Mucosa of rectum (tissue), 2 donors: ENCODE results near the gene IGFLR1.

Experiments
- H3K27ac ChIP-seq, 2 donors: one replicate each; pipeline ENCODE4 v1.7.0; 2013; ENCODE audit warnings: inconsistent platforms in 2 of 2, low read depth in 2 of 2, low read length in 2 of 2
- H3K27me3 ChIP-seq, 2 donors: one replicate each; pipeline ENCODE4 v1.7.0; 2013; ENCODE audit warnings: low read length in 2 of 2; ENCODE audit not compliant: control insufficient read depth in 2 of 2, insufficient read depth in 2 of 2
- H3K36me3 ChIP-seq, 2 donors: one replicate each; pipeline ENCODE4 v1.7.0; 2013; ENCODE audit warnings: low read length in 2 of 2; ENCODE audit not compliant: control insufficient read depth in 2 of 2, insufficient read depth in 2 of 2
- H3K4me1 ChIP-seq, 2 donors: one replicate each; pipeline ENCODE4 v1.7.0; 2013; ENCODE audit warnings: low read length in 2 of 2, mild to moderate bottlenecking in 1 of 2; ENCODE audit not compliant: control insufficient read depth in 2 of 2, insufficient read depth in 2 of 2
- H3K4me3 ChIP-seq, 2 donors: one replicate each; pipeline ENCODE4 v1.7.0; 2013; ENCODE audit warnings: low read length in 2 of 2
- H3K9ac ChIP-seq, 2 donors: one replicate each; pipeline ENCODE4 v1.7.0; 2013; ENCODE audit warnings: low read length in 2 of 2, low read depth in 1 of 2, mild to moderate bottlenecking in 1 of 2
- H3K9me3 ChIP-seq, 2 donors: one replicate each; pipeline ENCODE4 v1.7.0; 2013; ENCODE audit warnings: low read length in 2 of 2; ENCODE audit not compliant: control insufficient read depth in 2 of 2
- donor health status: healthy.
- donor health status: Normal muscosa, but diverticular disease.

The IGFLR1 gene

GRCh38 chr19:35746531-35746930 lies 4.3 kb upstream of the IGFLR1 start:
- H3K4me1 ChIP-seq: peaks cover 24 to 27% of the 10 kb centered on the region in 2 donors
- no peaks in the 10 kb centered on the region for H3K9me3 ChIP-seq
- H3K36me3 ChIP-seq: peaks cover 3 to 4% of the 10 kb centered on the region in 2 donors
- no peaks in the 10 kb centered on the region for H3K27me3 ChIP-seq
- peak overlapping the region; percentile 1 to 96 for H3K4me3 ChIP-seq
- no peak overlapping the region for H3K9ac ChIP-seq
- no peak overlapping the region for H3K27ac ChIP-seq

DNA sequence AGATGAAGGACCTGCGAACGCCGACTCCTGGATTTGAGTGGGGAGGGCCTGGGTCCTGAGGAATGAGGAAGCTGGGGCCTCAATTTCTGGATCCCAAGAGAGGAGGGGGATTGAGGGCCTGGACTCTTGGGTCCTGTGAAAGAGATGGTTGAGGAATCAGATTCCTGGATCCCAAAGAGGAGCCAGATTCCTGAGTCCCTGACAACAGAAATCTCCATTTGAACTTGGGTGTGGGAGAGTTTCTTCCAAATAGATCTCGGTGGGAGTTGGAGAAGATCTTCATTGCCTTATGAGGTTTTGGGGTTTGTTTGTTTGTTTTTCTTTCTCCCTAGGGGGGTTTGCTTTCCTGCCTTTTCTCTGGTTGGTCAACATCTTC lies 3.8 kb upstream of the IGFLR1 start:
- peak overlapping the region; percentile 99 to 100 for H3K27ac ChIP-seq
- H3K9me3 ChIP-seq: no peaks in the 10 kb centered on the region
- H3K4me3 ChIP-seq: peak overlapping the region; percentile 90 to 96
- peaks cover 3 to 4% of the 10 kb centered on the region in 2 donors for H3K36me3 ChIP-seq
- H3K4me1 ChIP-seq: peaks cover 25 to 28% of the 10 kb centered on the region in 2 donors
- H3K27me3 ChIP-seq: no peaks in the 10 kb centered on the region
- peak overlapping the region; percentile 76 to 94 for H3K9ac ChIP-seq

GRCh38 chr19:35745328-35746086 lies 3.3 kb upstream of the IGFLR1 start, which contains the start of the genes PSENEN and U2AF1L4:
Gene PSENEN (plus strand): TSS chr19:35745651. CDS start chr19:35745931, 280 bp downstream.
Gene U2AF1L4 (minus strand): TSS chr19:35745418. CDS start chr19:35745391, 27 bp downstream.
- peak within 1 kb of the TSS; percentile 99 to 100 for H3K27ac ChIP-seq
- H3K36me3 ChIP-seq: peaks cover 3 to 4% of the 10 kb centered on the region in 2 donors
- peak within 1 kb of the TSS; percentile 80 to 94 for H3K9ac ChIP-seq
- no peaks in the 10 kb centered on the region for H3K9me3 ChIP-seq
- H3K4me1 ChIP-seq: peaks cover 27 to 30% of the 10 kb centered on the region in 2 donors
- no peaks in the 10 kb centered on the region for H3K27me3 ChIP-seq
- peak within 1 kb of the TSS; percentile 90 to 96 for H3K4me3 ChIP-seq

GRCh38 chr19:35744430-35745327 lies 2.4 kb upstream of the IGFLR1 start:
- Histone ChIP-seq H3K9me3 (no peaks in the 10 kb centered on the region), H3K27ac (peak overlapping the region; percentile 99 to 100), H3K36me3 (peaks cover 3 to 4% of the 10 kb centered on the region in 2 donors), H3K27me3 (no peaks in the 10 kb centered on the region), H3K4me3 (peak overlapping the region; percentile 75 to 96), H3K9ac (peak overlapping the region; percentile 70 to 80), H3K4me1 (peaks cover 30 to 37% of the 10 kb centered on the region in 2 donors)

GRCh38 chr19:35743640-35744429 lies 1.6 kb upstream of the IGFLR1 start:
- Histone ChIP-seq H3K4me3 (peak overlapping the region; percentile 75 to 96), H3K4me1 (peaks cover 26 to 35% of the 10 kb centered on the region in 2 donors), H3K36me3 (peaks cover 4 to 7% of the 10 kb centered on the region in 2 donors), H3K9ac (no peak overlapping the region), H3K27me3 (no peaks in the 10 kb centered on the region), H3K9me3 (no peaks in the 10 kb centered on the region), H3K27ac (peak overlapping the region in 1 of 2 donors; percentile 99)

DNA sequence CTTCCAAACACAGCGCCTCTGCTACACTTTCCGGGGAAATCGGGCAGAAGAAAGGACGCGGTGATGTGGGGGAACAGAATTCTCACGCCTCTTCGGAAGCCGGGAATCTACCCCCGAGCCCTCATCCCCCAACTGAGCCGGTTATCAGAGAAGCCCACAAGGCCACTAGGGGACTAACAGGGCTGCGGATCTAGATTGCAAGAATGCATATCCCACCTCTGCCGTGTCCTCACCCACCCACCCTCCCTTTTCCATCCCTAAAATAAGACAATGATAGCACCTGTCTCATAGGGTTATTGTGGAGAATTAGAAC lies 1.1 kb downstream of the IGFLR1 start:
- H3K27ac ChIP-seq: peak overlapping the region; percentile 60 to 86
- peak overlapping the region; percentile 76 to 85 for H3K4me3 ChIP-seq
- H3K27me3 ChIP-seq: no peaks in the 10 kb centered on the region
- H3K36me3 ChIP-seq: peaks cover 15 to 27% of the 10 kb centered on the region in 2 donors
- H3K4me1 ChIP-seq: peaks cover 22 to 31% of the 10 kb centered on the region in 2 donors
- H3K9me3 ChIP-seq: no peaks in the 10 kb centered on the region
- H3K9ac ChIP-seq: peak overlapping the region; percentile 58 to 76

GRCh38 chr19:35740423-35741202 lies 1.6 kb downstream of the IGFLR1 start:
- peak overlapping the region; percentile 59 to 76 for H3K9ac ChIP-seq
- peaks cover 15 to 29% of the 10 kb centered on the region in 2 donors for H3K36me3 ChIP-seq
- no peaks in the 10 kb centered on the region for H3K27me3 ChIP-seq
- H3K4me1 ChIP-seq: peaks cover 18 to 26% of the 10 kb centered on the region in 2 donors
- H3K27ac ChIP-seq: peak overlapping the region; percentile 60 to 86
- H3K9me3 ChIP-seq: no peaks in the 10 kb centered on the region
- peak overlapping the region; percentile 76 to 85 for H3K4me3 ChIP-seq

GRCh38 chr19:35740108-35740422 lies 2.2 kb downstream of the IGFLR1 start:
- Histone ChIP-seq H3K4me3 (peak overlapping the region; percentile 76 to 85), H3K36me3 (peaks cover 19 to 34% of the 10 kb centered on the region in 2 donors), H3K9ac (peak overlapping the region; percentile 32 to 59), H3K9me3 (no peaks in the 10 kb centered on the region), H3K4me1 (peaks cover 18 to 26% of the 10 kb centered on the region in 2 donors), H3K27ac (peak overlapping the region; percentile 26 to 86), H3K27me3 (no peaks in the 10 kb centered on the region)
